A673 (cell line): Measurements from ENCODE around the gene DGKQ.

ENCODE experiments used
- EZH2 ChIP-seq: fragments of 200-600 bp; sonication (generic); IDR thresholded peaks from 2 replicates; pipeline ENCODE4 v1.6.1; 2017; ENCODE audit warnings: borderline replicate concordance, low read depth, mild to moderate bottlenecking, mixed read lengths, antibody characterized with exemption, low read length; ENCODE audit not compliant: poor library complexity, severe bottlenecking
- TF ChIP-seq, protein P1 (sequence below): fragments of 300-800, 200-600 bp; sonication (generic); conservative IDR thresholded peaks from 2 replicates; pipeline ENCODE4 v1.5.1; 2017; ENCODE audit warnings: low read depth, mild to moderate bottlenecking, antibody characterized with exemption, low read length, moderate library complexity, mixed read lengths

- TF ChIP-seq, protein P1, sequence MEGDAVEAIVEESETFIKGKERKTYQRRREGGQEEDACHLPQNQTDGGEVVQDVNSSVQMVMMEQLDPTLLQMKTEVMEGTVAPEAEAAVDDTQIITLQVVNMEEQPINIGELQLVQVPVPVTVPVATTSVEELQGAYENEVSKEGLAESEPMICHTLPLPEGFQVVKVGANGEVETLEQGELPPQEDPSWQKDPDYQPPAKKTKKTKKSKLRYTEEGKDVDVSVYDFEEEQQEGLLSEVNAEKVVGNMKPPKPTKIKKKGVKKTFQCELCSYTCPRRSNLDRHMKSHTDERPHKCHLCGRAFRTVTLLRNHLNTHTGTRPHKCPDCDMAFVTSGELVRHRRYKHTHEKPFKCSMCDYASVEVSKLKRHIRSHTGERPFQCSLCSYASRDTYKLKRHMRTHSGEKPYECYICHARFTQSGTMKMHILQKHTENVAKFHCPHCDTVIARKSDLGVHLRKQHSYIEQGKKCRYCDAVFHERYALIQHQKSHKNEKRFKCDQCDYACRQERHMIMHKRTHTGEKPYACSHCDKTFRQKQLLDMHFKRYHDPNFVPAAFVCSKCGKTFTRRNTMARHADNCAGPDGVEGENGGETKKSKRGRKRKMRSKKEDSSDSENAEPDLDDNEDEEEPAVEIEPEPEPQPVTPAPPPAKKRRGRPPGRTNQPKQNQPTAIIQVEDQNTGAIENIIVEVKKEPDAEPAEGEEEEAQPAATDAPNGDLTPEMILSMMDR: no peak
- no peak for TF ChIP-seq EZH2
Measured at GRCh38 chr4:986428-986878, 13.1 kb upstream of the DGKQ start.
